LNCaP clone FGC (cell line): ENCODE results near the gene SAE1.
A peak's percentile ranks its signal among the peaks of the same experiment; 100 is the strongest.

ENCODE experiments used
- DNase-seq: peaks from one replicate; pipeline ENCODE4 v3.0.0-alpha.2; 2011; ENCODE audit warnings: low read depth
- H3K4me3 ChIP-seq: 2 replicates; pipeline ENCODE4 v1.5.1; 2011; ENCODE audit warnings: mild to moderate bottlenecking, low read depth, low read length, control low read depth
- CTCF ChIP-seq: IDR thresholded peaks from 2 replicates; pipeline ENCODE4 v1.5.1; 2012; ENCODE audit warnings: mild to moderate bottlenecking; ENCODE audit not compliant: control insufficient read depth, insufficient read depth; ENCODE audit errors: extremely low read depth

The SAE1 gene

GRCh38 chr19:47258434-47258833 is 127.8 kb downstream of the SAE1 start:
- peak overlapping the region; percentile 58 for H3K4me3 ChIP-seq
- no peak for TF ChIP-seq CTCF
- DNase-seq, result no peak

DNA sequence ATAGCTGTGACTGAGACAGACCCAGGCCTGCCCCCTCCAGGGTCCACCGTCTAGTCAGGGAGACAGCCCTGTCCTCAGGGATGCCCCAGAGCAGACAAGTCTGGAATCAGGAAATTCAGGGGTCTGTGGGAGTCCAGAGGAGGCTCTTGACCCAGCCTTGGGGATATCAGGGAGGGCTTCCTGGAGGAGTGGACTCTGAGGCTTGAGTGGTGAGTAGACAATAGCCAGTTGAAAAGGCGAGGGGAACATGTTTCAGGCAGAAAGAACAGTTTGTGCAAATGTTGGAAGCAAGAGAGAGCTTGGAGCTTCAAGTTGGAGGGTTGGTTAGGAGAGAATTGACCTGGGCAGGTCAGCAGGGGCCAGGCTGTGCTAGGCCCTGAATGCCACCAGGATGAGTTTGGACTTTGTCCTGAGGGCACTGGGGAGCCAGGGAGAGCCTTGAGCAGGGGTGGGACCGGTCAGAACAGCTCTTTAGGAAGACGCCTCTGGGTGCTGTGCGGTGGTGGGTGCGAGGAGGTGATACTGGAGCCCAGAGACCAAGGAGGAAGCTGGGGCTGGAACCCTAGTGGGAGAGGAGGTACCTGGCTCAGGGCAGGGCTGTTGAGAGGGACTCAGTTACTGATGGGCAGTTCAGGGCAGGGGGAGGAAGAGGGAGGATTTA is 128.4 kb downstream of the SAE1 start:
- TF ChIP-seq CTCF, result no peak
- no peak overlapping the region for H3K4me3 ChIP-seq
- DNase-seq, result no peak
